Forelimb muscle (tissue), 1 donor: ENCODE results near the gene MYH10. TPM values are rescaled to one million over a fixed set of nuclear protein-coding genes. Genes with fewer than 3 reads are reported as not detected.

Source experiments
- DNase-seq: peaks from one replicate; pipeline ENCODE4 v3.0.0-alpha.2; 2013; ENCODE audit warnings: low read depth
- polyA plus RNA-seq: library from polyadenylated mRNA; unstranded; fragments of 120-200 nt; gene quantifications from one replicate; pipeline ENCODE4 v1.2.1, GENCODE V29; 2013; ENCODE audit not compliant: insufficient read length

MYH10 gene
- polyA plus RNA-seq, 1 donor: 52.2 TPM

DNA sequence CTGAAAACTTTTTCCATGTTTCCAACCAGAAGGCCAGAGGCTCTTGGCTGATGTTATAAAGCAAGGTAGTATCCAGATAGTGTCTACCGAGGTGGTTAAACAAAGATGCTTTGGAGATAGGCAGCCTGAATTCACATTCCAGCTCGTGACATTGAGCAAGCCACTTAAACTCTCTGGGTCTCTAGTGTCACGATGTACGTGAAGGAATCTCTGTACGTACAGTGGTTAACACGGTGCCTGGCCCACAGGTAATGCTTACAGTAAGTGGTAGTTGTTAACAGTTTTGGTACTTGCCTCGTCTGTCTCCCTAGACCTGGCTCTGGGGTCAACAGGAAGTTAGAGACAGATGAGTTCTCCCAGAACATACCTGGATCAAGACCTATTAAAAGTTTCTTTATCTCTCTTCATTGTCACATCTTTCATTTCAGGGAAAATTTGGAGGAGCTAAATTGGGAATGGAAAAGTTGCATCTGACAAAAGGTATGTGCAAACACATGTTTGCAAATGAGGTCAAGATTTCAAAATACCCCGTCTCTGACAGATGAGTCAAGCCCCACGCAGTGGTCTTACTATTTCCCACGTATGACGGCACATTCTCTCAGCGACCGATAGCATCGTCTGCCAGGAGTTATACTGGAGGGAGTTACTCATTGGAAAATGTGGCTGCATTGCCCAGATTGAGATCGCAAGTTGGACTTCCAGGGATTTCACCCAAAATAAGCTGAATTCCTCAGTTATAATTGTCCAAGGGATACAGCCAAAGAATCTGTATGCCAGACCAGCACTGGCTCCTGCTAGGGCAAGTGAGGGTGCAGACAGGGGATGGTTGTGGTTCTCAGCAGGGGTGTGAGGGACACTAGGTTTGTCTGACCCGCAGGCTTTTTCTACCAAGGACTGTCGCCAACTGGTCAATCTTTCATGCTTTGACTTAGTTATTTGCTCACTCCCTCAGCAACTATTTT lies 18.9 kb upstream of the MYH10 start:
- no peak for DNase-seq

DNA sequence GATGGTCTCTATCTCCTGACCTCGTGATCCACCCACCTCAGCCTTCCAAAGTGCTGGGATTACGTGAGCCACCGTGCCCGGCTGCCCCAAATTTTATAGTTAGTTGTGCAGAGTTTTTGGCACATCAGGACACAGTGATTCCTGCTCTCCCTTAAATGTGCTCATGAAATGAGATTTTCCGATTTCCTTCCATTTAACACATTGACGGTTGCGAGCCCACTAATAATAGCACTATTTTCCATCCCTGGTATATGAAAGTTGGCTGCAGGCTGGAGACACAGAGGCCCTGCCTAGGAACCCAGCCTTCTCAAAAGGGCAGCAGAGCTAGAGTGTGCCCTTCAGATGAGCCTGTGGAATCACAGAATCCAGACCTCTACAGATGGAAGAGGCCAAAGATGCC lies 17.4 kb upstream of the MYH10 start:
- DNase-seq: no peak

DNA sequence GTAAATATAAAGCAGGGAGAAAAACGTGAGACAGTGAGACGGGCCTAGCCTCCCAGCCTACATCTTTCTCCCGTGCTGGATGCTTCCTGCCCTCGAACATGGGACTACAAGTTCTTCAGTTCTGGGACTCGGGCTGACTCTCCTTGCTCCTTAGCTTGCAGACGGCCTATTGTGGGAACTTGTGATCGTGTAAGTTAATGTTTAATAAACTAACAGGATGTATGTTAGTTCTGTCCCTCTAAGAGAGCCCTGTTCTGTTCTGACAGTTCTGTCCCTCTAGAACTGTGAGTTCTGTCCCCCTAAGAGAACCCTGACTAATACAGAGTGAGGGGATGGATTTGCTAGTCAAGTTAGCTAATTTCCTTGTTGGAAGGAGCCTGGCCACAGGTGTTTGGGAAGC lies 16.7 kb upstream of the MYH10 start:
- DNase-seq: no peak

- DNase-seq: no peak
These were observed 14.0 kb upstream of the MYH10 start for GRCh38 chr17:8644507-8644902.

DNA sequence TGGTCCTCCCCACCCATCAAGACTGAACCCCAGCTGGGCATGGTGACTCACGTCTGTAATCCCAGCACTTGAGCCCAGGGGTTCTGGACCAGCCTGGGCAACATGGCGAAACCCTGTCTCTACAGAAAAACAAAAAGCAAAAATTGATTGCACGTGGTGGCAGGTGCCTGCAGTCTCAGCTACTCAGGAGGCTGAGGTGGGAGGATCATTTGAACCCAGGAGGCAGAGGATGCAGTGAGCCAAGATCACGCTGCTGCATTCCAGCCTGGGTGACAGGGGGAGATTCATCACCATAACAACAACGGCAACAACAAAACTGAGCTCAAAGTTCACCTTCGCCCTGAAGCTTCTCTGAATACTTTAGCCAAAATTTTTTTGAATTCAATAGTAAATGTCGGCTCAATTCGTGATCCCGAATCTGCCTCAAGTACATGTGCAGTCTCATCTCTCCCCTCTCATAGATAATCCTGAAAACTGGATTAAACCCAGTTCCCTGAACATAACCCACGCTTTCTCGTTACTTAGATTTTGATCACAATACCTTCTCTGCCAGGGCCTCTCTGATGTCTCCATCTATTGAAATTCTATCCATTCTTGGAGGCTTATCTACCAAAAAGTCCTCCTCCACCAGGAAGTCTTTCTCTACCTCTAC lies 13.5 kb upstream of the MYH10 start:
- no peak for DNase-seq

- DNase-seq: no peak
These were observed 9.2 kb upstream of the MYH10 start for GRCh38 chr17:8639709-8640108.

- no peak for DNase-seq
These were observed 1.5 kb upstream of the MYH10 start for GRCh38 chr17:8632061-8632460.

- no peak for DNase-seq
These were observed 991 bp upstream of the MYH10 start for GRCh38 chr17:8631554-8631877.

DNA sequence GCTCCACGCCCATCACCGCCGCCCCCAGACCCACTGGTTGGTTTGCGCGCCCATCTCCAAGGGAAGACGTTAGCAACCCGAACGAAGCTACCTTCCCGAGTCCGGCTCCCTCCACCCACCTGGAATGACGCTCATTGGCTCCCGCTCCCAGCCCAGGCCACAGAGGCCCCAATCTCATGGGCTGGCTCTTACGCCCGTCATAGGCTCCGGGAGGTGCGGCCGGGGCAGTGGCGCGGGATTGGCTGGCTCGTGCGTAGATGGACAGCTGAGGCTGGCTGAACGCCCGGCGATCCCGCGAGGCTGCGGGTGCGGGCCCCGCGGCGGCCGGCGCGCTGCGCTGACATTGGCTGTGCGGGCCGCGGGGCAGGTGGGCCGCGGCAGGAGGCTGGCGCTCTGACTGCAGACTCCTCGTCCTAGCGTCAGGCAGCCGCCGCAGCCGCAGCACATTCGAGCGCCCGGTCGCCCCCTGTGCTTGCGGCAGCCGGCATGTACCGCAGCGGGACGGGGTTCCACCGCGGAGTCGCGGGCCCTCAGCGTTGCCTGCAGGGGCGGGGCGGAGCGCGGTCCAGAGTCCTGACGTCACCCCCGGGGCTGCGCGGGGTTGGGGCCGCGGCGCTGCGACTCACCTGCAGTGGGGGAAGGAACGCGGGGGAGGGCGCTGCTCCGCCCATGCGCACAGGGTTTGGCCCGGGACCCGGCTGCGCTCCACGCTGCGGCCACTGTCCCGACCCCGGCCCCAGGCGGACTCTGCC lies 453 bp upstream of the MYH10 start:
- peak; percentile 98 for DNase-seq

GRCh38 chr17:8629371-8630226 lies 926 bp downstream of the MYH10 start:
- no peak for DNase-seq

GRCh38 chr17:8628609-8629169 lies 1.8 kb downstream of the MYH10 start:
- no peak for DNase-seq

DNA sequence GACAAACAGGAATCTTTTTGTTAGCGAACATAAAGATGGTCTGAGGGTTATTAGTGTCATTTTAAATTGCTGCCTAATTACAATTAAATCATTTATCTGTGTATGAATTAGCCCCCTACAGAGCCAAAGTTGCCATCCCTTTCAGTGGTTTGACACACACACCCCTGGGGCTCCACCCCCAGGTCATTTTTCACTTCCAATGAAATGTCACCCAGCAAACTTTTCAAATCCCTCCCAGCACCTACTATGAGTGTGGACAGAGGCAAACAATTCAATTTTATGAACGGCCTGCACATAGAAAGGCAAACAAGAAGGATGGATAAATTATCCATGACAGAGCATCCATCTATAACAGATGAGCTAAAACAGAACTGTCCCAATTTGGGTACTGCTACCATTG lies 2.4 kb downstream of the MYH10 start:
- no peak for DNase-seq

DNA sequence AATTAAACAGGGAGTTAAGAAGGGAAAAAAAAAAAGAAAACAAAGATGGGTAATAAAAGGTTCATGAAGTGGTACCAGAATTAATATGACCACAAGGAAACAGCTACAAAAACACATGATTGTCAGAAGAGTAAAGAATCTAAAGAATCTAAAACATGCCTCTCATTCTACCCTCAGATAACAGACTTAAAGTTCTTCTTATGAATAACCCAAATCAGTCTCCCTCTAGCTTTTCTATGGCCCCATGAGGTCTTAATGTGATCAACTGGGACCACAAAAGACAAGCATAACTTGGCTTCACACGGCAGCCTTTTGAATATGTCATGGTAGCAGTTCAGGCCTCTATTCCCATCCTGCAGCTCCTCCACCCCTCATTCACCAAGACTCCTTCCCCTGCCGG lies 6.9 kb downstream of the MYH10 start:
- DNase-seq: no peak

- DNase-seq: no peak
These were observed 8.3 kb downstream of the MYH10 start for GRCh38 chr17:8622191-8622590.

DNA sequence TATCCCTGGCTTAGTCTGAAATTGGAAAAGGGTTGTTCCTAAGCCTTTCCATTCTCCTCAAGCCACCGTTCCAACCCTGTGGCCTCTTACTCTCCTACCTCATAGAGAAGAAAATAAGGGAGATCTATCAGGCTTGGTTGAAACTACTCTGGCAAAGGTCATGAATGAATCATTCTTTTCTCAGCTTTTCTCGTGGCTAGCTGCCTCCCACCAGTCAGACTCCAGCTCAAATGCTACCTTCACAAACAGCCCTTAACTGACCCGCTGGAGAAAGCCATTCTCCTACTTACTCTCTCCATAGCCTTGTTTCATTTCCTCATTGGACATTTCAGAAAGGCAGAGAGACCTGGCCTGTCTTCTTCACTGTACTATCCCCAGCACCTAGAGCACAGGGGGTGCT lies 8.9 kb downstream of the MYH10 start:
- DNase-seq: no peak

- DNase-seq: no peak
These were observed 11.2 kb downstream of the MYH10 start for GRCh38 chr17:8619294-8619693.

- no peak for DNase-seq
These were observed 11.7 kb downstream of the MYH10 start for GRCh38 chr17:8618825-8619224.

GRCh38 chr17:8614988-8615387 lies 15.5 kb downstream of the MYH10 start:
- no peak for DNase-seq

DNA sequence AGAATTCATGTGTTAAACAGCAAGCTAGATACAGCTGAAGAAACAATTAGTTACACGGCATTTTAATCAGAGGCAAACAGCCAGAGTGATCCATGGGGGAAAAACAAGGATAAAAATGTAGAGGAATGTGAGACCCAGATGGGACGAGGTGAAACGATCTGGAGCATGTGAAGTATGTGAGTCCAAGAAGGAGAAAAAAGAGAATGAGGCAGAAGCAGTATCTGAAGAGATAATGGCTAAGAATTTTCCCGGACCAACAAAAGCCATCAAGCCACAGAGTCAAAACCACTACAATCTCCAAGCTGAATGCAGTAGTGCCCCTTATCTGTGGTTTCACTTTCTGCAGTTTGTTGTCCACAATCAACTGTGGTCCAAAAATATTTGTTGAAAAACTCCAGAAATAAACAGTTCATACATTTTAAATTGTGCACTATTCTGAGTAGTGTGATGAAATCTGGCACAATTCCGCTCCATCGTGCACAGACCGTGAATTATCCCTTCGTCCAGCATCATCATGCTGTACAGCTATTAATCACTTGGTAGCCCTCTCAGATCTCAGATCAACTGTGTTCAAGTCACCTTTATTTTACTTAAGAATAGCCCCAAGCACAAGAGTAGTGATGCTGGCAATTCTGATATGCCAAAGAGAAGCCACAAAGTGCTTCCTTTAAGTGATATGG lies 18.8 kb downstream of the MYH10 start:
- no peak for DNase-seq

- DNase-seq: no peak
These were observed 19.4 kb downstream of the MYH10 start for GRCh38 chr17:8611137-8611536.

GRCh38 chr17:8610558-8610957 lies 20.0 kb downstream of the MYH10 start:
- DNase-seq: no peak
